ENCODE measurements around the gene CCNT2. TPM values are rescaled to one million over a fixed set of nuclear protein-coding genes. Genes with fewer than 3 reads are reported as not detected.

The CCNT2 gene
- total RNA-seq, 2 experiments from 2014 or later, result 29.3 to 36.6 TPM

Other genes with a start within 250 kb of the CCNT2 start
- gene TMEM163, start 199.8 kb upstream of the CCNT2 start, total RNA-seq, result under 1 TPM in 1 of 2 experiments, not detected in 1; 0.11 TPM
- not detected for gene ACMSD, start 80.2 kb upstream of the CCNT2 start, total RNA-seq
- not detected for gene MAP3K19, start 128.6 kb downstream of the CCNT2 start, total RNA-seq
- gene RAB3GAP1, start 133.5 kb downstream of the CCNT2 start, total RNA-seq, result 10 to 100 TPM; 34.5 to 39.8 TPM